SJSA1 (cell line): ENCODE results near the gene NFIB. TPM values are rescaled to one million over a fixed set of nuclear protein-coding genes. Genes with fewer than 3 reads are reported as not detected.

Experiments
- DNase-seq, 2 experiments: peaks; one replicate each; pipeline ENCODE4 v3.0.0-alpha.2; 2015 to 2020; ENCODE audit warnings: low spot score in 2 of 2, low read depth in 1 of 2
- H3K27ac ChIP-seq: fragments of 250-450 bp; sonication (Bioruptor Pico); 2 replicates; pipeline ENCODE4 v1.5.1; 2020; ENCODE audit warnings: mild to moderate bottlenecking, moderate library complexity
- H3K27me3 ChIP-seq: fragments of 250-450 bp; sonication (Bioruptor Pico); replicated peaks from 2 replicates; pipeline ENCODE4 v1.5.1; 2020; ENCODE audit warnings: mild to moderate bottlenecking, moderate library complexity
- H3K36me3 ChIP-seq: fragments of 250-450 bp; sonication (Bioruptor Pico); 2 replicates; pipeline ENCODE4 v1.5.1; 2020; ENCODE audit warnings: mild to moderate bottlenecking
- H3K4me1 ChIP-seq: fragments of 250-450 bp; sonication (Bioruptor Pico); replicated peaks from 2 replicates; pipeline ENCODE4 v1.6.1; 2021; ENCODE audit warnings: mild to moderate bottlenecking
- H3K4me3 ChIP-seq: fragments of 250-450 bp; sonication (Bioruptor Pico); 2 replicates; pipeline ENCODE4 v1.5.1; 2020; ENCODE audit warnings: mild to moderate bottlenecking
- H3K9me3 ChIP-seq: fragments of 250-450 bp; sonication (Bioruptor Pico); replicated peaks from 2 replicates; pipeline ENCODE4 v1.5.1; 2020; ENCODE audit warnings: mild to moderate bottlenecking
- total RNA-seq: library from RNA; depleted of rRNA; stranded (reverse); fragments of >200 nt; shearing (Covaris generic); gene quantifications from 2 replicates; pipeline ENCODE4 v1.2.3, GENCODE V29; 2014

The NFIB gene
- total RNA-seq, 1 experiment from 2014 or later = 7.6 TPM

DNA sequence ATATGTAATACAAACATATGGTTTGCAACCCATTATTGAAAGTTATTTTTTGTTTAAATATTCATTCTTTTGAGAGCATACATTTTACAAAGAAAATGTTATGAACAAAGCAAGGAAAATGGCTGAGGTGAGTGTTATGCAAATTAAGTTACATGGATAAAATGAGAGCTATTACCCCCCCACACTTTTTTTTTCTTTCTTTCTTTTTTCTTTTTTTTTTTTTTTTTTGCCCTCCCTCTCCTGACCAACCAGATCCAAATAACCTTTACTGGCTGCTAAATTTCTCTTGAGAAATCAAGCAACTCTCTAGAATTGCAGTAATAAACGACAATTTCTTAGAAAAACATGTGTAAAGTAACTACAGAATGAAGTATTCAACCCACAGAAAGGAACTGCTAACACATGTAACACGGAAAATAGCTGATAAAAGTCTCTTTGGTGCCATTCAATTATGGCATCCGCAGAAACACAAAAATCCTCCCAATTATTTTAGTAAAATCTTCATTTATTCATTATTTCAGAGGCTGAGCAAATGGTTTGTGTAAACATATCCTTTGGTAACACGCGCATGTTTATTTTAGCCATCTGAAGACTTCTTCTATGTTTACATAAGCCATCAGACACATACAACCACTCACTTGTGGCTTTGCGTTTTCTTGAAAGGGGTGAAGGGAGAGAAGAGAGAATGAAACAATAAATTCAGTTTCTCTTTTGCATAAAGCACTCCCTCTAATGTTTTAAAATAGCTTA, 216.1 kb downstream of the NFIB start:
- H3K27ac ChIP-seq = no peak overlapping the region; the same call in 1 of the 2 replicates
- H3K27me3 ChIP-seq = no peaks in the 10 kb centered on the region
- no peaks in the 10 kb centered on the region for H3K36me3 ChIP-seq
- H3K4me1 ChIP-seq = peaks cover 26% of the 10 kb centered on the region
- DNase-seq = peak in 1 of 2 experiments; percentile 32
- no peaks in the 10 kb centered on the region for H3K9me3 ChIP-seq
- no peak overlapping the region for H3K4me3 ChIP-seq

DNA sequence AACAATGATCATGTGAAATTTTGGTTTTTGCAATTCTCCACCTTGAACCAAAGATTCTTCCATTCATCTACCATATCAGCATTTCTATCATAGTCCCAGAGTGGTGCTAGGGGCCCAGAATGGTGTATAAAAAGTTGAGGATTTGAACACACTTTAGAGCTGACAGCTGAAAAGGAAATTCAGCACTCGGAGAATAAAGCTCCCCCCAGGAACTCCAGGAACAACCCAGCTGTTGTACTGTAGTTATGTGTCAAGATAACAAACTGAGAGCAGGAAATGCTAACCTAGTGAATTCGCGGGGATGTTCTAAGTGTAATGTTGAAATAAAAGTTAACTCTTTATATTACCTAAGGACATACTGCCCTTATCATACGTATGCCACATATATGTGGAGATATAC, 216.7 kb downstream of the NFIB start:
- Histone ChIP-seq H3K27me3 (no peaks in the 10 kb centered on the region), H3K27ac (no peak overlapping the region; the same call in 1 of the 2 replicates), H3K36me3 (no peaks in the 10 kb centered on the region), H3K9me3 (no peaks in the 10 kb centered on the region), H3K4me1 (peaks cover 26% of the 10 kb centered on the region), H3K4me3 (no peak overlapping the region)
- DNase-seq = peak in 1 of 2 experiments; percentile 15

DNA sequence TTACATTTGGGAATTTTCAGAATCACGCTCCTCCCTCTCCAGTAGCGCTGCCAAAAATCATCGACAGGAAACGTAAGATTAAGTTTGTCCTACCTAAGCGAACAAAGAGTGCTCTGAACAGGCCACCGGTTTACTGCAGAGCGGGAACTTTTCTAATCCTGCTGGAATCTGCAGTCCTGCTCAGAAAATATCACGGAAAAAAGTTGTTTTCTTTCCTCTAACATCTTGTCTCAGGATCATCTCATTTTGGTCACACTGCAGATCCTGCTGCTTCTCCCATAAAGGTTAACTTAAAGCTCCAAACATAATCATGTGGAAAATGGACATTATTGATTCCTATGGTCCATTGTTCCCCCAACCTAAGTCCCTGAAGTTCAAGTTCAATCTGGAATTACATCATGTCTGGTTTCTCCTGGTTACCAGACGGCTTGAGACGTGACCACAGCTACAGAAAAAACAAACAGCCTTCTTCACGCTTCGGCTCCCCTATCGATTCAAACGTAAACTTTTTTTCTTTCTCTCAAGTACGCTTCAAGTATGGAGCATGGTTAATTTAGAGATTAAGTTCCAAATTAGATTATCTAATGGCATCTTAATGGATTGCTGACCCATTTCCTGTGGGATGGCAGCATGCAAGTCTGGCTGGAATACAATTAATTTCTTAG, 217.6 kb downstream of the NFIB start:
- peak in 1 of 2 experiments; percentile 23 for DNase-seq
- Histone ChIP-seq H3K9me3 (no peaks in the 10 kb centered on the region), H3K4me1 (peaks cover 26% of the 10 kb centered on the region), H3K27ac (no peak overlapping the region), H3K4me3 (no peak overlapping the region), H3K36me3 (no peaks in the 10 kb centered on the region), H3K27me3 (no peaks in the 10 kb centered on the region)

DNA sequence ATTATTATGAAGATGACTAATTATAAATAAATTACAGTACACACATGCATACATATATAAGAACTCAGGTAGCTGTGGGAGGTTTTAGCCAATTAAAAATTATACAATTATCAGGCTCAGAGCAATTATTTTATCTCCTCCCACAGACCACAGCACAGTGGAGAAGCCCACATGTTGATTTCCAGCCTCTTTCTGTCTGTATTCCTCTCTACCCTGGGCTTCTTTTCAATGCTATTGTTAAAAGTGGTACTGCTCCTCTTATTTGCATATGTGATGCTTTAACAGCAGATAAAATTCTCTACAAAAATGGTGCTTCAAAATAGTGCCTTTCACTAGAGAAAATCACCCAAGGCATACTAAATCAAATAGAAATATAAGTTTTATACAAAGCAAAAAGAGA, 218.7 kb downstream of the NFIB start:
- Histone ChIP-seq H3K4me1 (peaks cover 26% of the 10 kb centered on the region), H3K27me3 (no peaks in the 10 kb centered on the region), H3K27ac (no peak overlapping the region)

DNA sequence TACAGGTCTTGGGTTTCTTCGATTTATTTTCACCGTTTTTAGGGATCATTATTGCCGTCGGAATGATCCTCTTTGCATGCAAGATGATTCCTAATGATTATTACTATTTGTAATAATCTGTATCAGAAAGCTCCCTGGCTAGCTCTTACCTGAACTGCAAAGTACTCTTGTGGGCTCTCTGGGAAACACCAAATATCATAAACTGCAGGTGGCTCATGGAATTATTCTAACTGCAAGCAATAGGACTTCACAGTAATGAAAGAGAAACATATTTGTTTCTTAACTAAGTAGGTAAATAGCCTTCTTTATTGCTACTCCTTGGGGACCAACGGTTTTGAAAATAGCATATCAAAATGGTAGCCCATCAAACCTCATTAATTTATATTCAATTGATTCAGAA, 219.4 kb downstream of the NFIB start:
- Histone ChIP-seq H3K4me3 (no peak overlapping the region), H3K4me1 (peaks cover 26% of the 10 kb centered on the region)
- no peak for DNase-seq

More for the DNA sequence above, 218.7 kb downstream of the NFIB start:
- H3K36me3 ChIP-seq = no peaks in the 10 kb centered on the region
- no peak for DNase-seq
- H3K4me3 ChIP-seq = no peak overlapping the region
- no peaks in the 10 kb centered on the region for H3K9me3 ChIP-seq

DNA sequence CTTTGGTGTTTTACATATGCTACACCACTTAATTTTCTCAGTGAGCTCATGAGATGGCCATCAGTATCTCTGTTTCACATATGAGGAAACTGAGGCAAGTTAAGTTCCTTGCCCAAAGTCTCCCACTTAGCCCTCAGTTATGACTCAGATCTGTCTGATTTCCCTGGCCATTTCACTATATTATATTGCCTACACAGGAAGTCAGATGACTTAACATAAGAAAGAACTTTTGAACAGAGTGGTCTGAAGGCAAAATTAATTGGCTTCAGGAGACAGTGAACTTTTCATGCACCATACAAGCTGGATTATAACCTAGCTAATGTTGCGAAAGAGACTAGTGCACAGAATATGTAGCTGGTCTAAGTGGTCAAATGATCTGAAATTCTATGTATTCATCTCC, 221.6 kb downstream of the NFIB start:
- Histone ChIP-seq H3K4me3 (no peak overlapping the region), H3K27ac (no peak overlapping the region), H3K36me3 (no peaks in the 10 kb centered on the region), H3K27me3 (no peaks in the 10 kb centered on the region), H3K4me1 (peaks cover 14% of the 10 kb centered on the region), H3K9me3 (no peaks in the 10 kb centered on the region)
- DNase-seq = no peak

More for the DNA sequence above, 219.4 kb downstream of the NFIB start:
- no peaks in the 10 kb centered on the region for H3K9me3 ChIP-seq
- H3K27me3 ChIP-seq = no peaks in the 10 kb centered on the region
- H3K36me3 ChIP-seq = no peaks in the 10 kb centered on the region
- no peak overlapping the region for H3K27ac ChIP-seq

DNA sequence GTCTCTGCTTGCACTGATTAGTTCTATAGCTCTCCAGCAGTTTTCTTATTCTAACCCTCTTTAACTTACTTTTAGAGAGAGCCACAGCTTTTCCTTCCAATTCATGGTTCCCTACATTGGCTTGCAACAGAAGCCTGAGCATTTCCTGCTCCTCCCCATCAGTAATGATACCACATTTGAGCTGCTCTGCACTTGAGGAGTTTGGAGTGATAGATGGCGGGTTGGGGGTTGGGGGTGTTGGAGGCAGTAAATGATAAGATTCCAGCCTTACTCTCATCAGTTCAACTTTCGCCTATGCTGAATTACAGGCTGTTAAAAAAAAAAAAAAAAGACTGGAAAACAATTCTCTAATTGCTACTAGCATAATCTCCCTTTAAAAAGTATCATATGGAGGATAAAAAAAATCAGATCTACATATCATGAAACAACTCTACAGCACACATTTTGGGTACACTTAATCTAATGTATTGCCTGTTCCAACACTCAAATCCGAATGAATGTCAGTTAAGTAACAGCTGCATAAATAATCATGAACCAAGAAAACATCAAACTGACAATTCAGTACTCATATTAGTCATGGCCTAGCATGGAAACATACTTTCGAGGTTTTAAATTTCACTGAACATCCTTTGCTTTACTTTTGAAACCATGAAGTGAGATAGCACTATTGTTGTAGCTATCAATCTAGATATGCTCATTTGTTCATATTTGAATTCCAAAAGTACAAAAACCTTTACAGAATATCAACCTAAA, 224.7 kb downstream of the NFIB start:
- no peak overlapping the region for H3K27ac ChIP-seq
- H3K4me3 ChIP-seq = no peak overlapping the region

DNA sequence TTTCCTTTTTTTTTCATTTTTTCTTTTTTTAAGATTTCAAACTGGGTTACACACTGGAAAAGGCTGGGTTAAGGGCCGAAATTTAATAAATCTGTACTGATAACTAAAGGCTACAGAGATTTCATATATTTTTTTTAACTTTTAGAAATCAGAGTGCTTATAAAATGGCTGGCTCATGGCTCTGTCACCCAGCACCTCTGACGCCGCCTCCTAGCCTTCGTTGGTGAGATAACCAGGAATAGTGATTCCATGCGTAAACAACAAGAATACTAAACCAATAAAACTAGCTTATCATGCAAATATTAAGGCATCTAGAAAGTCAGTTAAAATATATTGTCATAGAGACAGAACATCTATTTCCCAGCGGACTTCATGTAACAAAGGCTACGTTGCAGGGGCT, 226.4 kb downstream of the NFIB start:
- Histone ChIP-seq H3K4me1 (no peaks in the 10 kb centered on the region), H3K36me3 (no peaks in the 10 kb centered on the region), H3K9me3 (no peaks in the 10 kb centered on the region), H3K27ac (no peak overlapping the region), H3K27me3 (no peaks in the 10 kb centered on the region), H3K4me3 (no peak overlapping the region)
- DNase-seq = no peak

More for the DNA sequence above, 224.7 kb downstream of the NFIB start:
- DNase-seq = no peak
- Histone ChIP-seq H3K27me3 (no peaks in the 10 kb centered on the region), H3K9me3 (no peaks in the 10 kb centered on the region), H3K4me1 (no peaks in the 10 kb centered on the region), H3K36me3 (no peaks in the 10 kb centered on the region)

DNA sequence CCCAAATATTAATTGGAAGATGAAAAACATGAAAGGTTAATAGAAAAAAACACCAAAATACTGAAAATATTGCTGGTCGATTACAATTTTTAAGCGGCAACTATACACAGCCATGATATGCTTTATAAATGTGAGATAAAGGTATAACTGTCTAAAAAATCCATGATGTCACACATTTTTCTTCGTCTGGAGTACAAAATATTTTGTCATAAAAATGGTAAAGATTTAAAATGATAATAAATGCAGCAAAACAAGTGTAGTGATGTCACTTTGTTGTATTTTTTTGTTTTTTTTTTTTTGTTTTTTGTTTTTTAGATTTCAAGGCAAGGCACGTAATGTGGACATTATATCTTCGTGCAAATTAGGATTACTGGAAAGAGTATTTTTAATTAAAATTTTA, 227.4 kb downstream of the NFIB start:
- DNase-seq = no peak
- H3K27me3 ChIP-seq = no peaks in the 10 kb centered on the region
- H3K4me1 ChIP-seq = no peaks in the 10 kb centered on the region
- no peak overlapping the region for H3K27ac ChIP-seq
- H3K9me3 ChIP-seq = no peaks in the 10 kb centered on the region
- H3K4me3 ChIP-seq = no peak overlapping the region
- H3K36me3 ChIP-seq = no peaks in the 10 kb centered on the region

DNA sequence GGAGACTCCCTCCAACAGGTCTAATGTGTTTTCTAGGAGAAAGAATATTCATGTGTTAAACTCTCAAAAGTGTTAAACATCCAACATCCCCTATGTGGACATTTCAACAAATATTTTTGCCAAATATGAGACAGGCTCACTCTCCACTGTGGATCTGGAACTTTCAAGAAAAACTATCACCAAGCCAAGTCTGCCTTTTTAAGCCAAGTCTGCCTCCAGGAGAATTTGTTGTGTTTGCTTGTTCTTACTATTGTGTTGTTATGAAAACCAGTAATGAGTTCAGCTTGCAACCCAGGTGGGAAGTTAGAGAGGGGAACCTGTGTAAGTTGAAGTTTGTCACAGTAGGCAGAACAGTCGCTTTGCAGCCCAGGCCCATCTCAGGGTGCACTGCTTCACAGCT, 228.1 kb downstream of the NFIB start:
- Histone ChIP-seq H3K4me1 (no peaks in the 10 kb centered on the region), H3K36me3 (no peaks in the 10 kb centered on the region), H3K27ac (no peak overlapping the region), H3K4me3 (no peak overlapping the region), H3K27me3 (no peaks in the 10 kb centered on the region), H3K9me3 (no peaks in the 10 kb centered on the region)
- no peak for DNase-seq

DNA sequence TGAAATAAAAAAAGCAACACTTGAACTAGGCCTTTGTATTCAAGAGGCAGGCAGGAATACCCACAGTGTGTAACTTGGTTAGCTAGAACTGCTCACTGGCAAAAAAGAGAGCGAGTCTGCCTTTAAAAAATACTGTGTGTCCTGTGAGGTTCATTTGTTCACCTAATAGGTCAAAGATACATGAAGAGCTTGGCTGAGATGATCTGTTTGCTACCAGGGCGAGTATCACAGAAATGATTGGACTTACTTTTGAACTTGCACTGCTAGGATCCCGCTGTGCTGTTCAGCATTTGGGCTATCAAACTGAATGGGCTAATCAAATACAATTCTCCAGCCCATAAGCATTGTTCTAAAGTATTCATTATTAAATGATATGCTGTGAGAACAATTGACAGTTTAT, 229.1 kb downstream of the NFIB start:
- no peak for DNase-seq
- no peaks in the 10 kb centered on the region for H3K27me3 ChIP-seq
- H3K4me1 ChIP-seq = no peaks in the 10 kb centered on the region
- H3K27ac ChIP-seq = no peak overlapping the region
- no peaks in the 10 kb centered on the region for H3K9me3 ChIP-seq
- H3K36me3 ChIP-seq = no peaks in the 10 kb centered on the region
- no peak overlapping the region for H3K4me3 ChIP-seq

DNA sequence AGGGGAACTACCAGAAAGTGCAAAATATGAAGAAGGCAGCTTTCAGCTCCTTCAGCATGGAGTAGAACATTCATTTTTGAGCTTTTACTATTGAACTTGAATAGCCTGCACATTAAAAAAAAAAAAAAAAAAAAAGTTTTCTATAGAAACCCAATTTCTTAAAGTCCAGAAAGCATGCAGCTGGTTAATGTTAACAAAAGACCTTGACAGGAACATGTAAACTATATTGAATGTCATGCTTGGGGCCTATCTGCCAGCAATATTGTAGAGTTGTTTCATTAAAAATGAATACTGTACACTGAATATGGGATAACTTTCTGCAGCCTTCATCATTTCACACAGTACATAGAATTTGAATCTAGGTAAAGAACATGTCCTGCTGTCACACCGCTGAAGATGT, 230.6 kb downstream of the NFIB start:
- Histone ChIP-seq H3K27ac (no peak overlapping the region), H3K4me3 (no peak overlapping the region)

DNA sequence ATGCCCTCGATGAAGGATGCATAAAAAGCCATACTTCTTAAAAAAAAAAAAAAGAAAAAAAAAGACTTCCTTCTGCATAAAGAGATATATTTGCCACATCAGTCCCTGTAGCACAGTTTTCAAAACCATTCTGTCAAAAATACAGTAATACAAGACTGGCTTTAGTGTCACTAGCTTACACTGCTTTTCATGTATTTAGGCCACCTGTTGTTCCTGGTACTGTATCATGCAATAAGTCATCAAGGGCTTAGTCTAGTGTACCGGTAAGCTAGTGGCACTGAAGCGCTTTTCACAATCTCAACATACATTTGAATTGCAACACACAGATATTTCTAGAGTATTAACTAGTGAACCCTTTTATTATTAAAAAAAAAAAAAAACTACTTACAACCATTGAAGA, 231.2 kb downstream of the NFIB start:
- no peak overlapping the region for H3K4me3 ChIP-seq

More for the DNA sequence above, 230.6 kb downstream of the NFIB start:
- H3K4me1 ChIP-seq = no peaks in the 10 kb centered on the region
- no peak for DNase-seq
- H3K9me3 ChIP-seq = no peaks in the 10 kb centered on the region
- no peaks in the 10 kb centered on the region for H3K27me3 ChIP-seq
- no peaks in the 10 kb centered on the region for H3K36me3 ChIP-seq

DNA sequence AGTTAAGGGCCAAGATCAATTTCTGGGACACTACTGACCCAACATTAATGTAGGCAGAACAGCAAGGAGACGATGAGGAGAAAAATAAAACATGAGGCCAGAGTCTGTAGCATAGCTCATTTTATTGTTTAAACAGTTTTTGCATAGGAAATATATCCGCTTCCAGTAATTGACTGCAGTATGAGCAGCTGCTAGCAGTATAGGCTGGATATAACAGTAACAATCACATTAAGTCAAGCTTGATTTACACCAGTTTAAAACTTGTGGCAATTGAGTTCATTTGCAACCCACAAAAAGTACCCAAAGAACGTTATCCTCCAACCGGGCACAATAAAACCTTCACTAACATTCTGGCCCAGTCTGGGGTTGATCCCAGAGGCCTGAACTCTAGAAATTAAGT, 232.2 kb downstream of the NFIB start:
- DNase-seq = no peak
- no peaks in the 10 kb centered on the region for H3K9me3 ChIP-seq
- H3K4me3 ChIP-seq = no peak overlapping the region
- H3K36me3 ChIP-seq = no peaks in the 10 kb centered on the region
- H3K27ac ChIP-seq = no peak overlapping the region
- no peaks in the 10 kb centered on the region for H3K27me3 ChIP-seq
- H3K4me1 ChIP-seq = no peaks in the 10 kb centered on the region

More for the DNA sequence above, 231.2 kb downstream of the NFIB start:
- H3K36me3 ChIP-seq = no peaks in the 10 kb centered on the region
- no peak overlapping the region for H3K27ac ChIP-seq
- H3K4me1 ChIP-seq = no peaks in the 10 kb centered on the region
- DNase-seq = no peak
- no peaks in the 10 kb centered on the region for H3K27me3 ChIP-seq
- no peaks in the 10 kb centered on the region for H3K9me3 ChIP-seq
